CD4-positive, alpha-beta T cell (primary cell): ENCODE data around the gene PLEK. TPM values are rescaled to one million over a fixed set of nuclear protein-coding genes. Genes with fewer than 3 reads are reported as not detected.

ENCODE experiments used
- ATAC-seq: fragments of 200-7000 bp; cut with Tn5 transposase; one replicate; pipeline ENCODE4 v1.10.0; 2022; ENCODE audit warnings: mild to moderate bottlenecking; ENCODE audit not compliant: poor library complexity
- CTCF ChIA-PET: fragments of 350-600 bp; sonication (Branson Sonifier 250); formaldehyde crosslinking; loops from one replicate; lab custom pipeline; 2021; ENCODE audit warnings: antibody characterized with exemption, inconsistent platforms; lab: Charles Lee
- POLR2A ChIA-PET: fragments of 350-600 bp; sonication (Branson Sonifier 250); formaldehyde crosslinking; loops from one replicate; lab custom pipeline; 2021; ENCODE audit warnings: antibody characterized with exemption, inconsistent platforms; lab: Charles Lee
- DNase-seq, 14 experiments: peaks; one replicate each; pipeline ENCODE4 v3.0.0-alpha.2; 2013 to 2020; ENCODE audit warnings: mixed read lengths in 2 of 14
- H3K27ac ChIP-seq, 2 donors: one replicate each; pipeline versions ENCODE4 v1.5.1 to v1.7.0; 2013; ENCODE audit warnings: low read length in 2 of 2, low read depth in 1 of 2, mild to moderate bottlenecking in 1 of 2
- H3K27me3 ChIP-seq, 2 experiments: 1 replicate in 1 of 2; 2 replicates in 1 of 2; pipeline versions ENCODE4 v1.6.1 to v1.7.0; 2013; ENCODE audit warnings: low read length in 2 of 2, control low read depth in 1 of 2, mild to moderate bottlenecking in 1 of 2, moderate library complexity in 1 of 2; ENCODE audit not compliant: insufficient read depth in 2 of 2, control insufficient read depth in 1 of 2
- H3K36me3 ChIP-seq: one replicate; pipeline ENCODE4 v1.6.1; 2013; ENCODE audit warnings: low read length, control low read depth; ENCODE audit not compliant: insufficient read depth
- H3K4me1 ChIP-seq: one replicate; pipeline ENCODE4 v1.6.1; 2013; ENCODE audit warnings: low read length, control low read depth; ENCODE audit not compliant: insufficient read depth
- H3K4me3 ChIP-seq: one replicate; pipeline ENCODE4 v1.5.1; 2013; ENCODE audit warnings: mild to moderate bottlenecking, low read length, moderate library complexity
- H3K9me3 ChIP-seq, 2 experiments: 1 replicate in 1 of 2; 2 replicates in 1 of 2; pipeline versions ENCODE4 v1.6.1 to v1.7.0; 2013; ENCODE audit warnings: low read length in 2 of 2, mild to moderate bottlenecking in 2 of 2, control low read depth in 1 of 2, moderate library complexity in 1 of 2; ENCODE audit not compliant: control insufficient read depth in 1 of 2, insufficient read depth in 1 of 2
- H3K27ac Mint-ChIP-seq: one replicate; pipeline ENCODE4 v1.8.0; 2020; ENCODE audit warnings: mixed read lengths
- H3K27me3 Mint-ChIP-seq: one replicate; pipeline ENCODE4 v1.8.0; 2021; ENCODE audit warnings: mixed read lengths
- H3K36me3 Mint-ChIP-seq: one replicate; pipeline ENCODE4 v1.8.0; 2021; ENCODE audit warnings: low read depth, mixed read lengths
- H3K4me1 Mint-ChIP-seq: one replicate; pipeline ENCODE4 v1.8.0; 2021; ENCODE audit warnings: low read depth, mixed read lengths
- H3K4me3 Mint-ChIP-seq: one replicate; pipeline ENCODE4 v1.8.0; 2020; ENCODE audit warnings: mild to moderate bottlenecking, mixed read lengths
- H3K9me3 Mint-ChIP-seq: one replicate; pipeline ENCODE4 v1.8.0; 2020; ENCODE audit warnings: mixed read lengths
- intact Hi-C, 2 experiments: fragments of 100-400 bp; cut with DNase I in 1 of 2; cut with micrococcal nuclease in 1 of 2; formaldehyde crosslinking; loops; one replicate each; pipeline versions ENCODE4 v1.15.1 to v1.9.0; 2023 to 2025; cut with DNase I, micrococcal nuclease
- total RNA-seq, 174 experiments: library from RNA in 2 of 174; stranded (reverse) in 2 of 174; gene quantifications; one replicate each; pipeline ENCODE4 v1.2.3 and lab custom pipeline; 2021 to 2026
- TF ChIP-seq, protein P1 (sequence below): fragments of 200-600 bp; IDR thresholded peaks from one replicate; pipeline ENCODE4 v1.8.0; 2022; ENCODE audit warnings: antibody characterized with exemption, mild to moderate bottlenecking

The PLEK gene
- total RNA-seq, 2 experiments from 2014 or later = 5.3 to 6.3 TPM

DNA sequence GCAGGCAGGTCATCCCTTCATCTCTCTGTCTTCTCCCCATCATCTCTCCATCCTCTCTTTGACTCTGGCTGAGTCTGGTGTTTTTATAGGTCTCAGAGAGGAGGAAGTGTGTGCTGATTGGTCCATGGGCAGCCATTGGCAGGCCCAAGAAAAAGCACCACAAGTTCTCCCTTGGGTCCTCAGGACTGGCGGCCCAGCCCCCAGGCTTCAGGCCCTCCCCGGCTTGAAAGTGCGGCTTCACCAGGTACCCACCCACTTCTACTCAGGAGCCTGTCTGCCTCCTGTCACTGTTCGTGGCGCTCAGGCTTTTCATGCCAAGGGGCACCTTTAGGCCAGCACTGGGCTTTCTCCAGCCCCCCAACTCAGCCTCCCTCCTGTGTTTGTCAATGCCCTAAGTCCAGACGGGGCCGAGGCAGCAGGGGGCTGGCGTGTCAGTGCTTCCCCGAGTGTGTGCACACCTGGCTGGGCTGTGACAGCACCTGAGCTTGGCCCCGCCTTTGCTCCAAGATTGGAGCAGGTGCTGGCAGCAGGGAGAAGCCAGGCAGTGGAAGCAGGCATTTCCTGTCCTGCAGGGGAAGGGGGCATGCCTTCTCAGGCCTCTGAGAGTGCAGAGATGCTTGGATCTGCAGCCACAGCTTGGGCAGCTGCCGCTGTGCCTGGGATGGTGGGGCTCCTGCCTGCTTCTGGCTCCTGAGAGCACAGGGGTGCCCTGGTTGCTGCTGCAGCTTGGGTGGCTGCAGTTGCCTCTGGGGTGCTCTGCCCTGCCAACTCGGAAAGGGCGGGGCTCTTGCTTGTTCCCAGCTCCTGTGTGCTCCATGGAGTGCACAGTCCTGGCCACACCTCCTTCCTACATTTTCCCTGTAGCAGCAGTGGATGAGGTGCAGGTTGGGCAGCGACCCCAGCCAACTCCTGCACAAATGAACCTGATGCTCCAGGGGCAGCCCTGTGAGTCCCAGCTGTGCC is 67.9 kb downstream of the PLEK start:
- TF ChIP-seq, protein P1, sequence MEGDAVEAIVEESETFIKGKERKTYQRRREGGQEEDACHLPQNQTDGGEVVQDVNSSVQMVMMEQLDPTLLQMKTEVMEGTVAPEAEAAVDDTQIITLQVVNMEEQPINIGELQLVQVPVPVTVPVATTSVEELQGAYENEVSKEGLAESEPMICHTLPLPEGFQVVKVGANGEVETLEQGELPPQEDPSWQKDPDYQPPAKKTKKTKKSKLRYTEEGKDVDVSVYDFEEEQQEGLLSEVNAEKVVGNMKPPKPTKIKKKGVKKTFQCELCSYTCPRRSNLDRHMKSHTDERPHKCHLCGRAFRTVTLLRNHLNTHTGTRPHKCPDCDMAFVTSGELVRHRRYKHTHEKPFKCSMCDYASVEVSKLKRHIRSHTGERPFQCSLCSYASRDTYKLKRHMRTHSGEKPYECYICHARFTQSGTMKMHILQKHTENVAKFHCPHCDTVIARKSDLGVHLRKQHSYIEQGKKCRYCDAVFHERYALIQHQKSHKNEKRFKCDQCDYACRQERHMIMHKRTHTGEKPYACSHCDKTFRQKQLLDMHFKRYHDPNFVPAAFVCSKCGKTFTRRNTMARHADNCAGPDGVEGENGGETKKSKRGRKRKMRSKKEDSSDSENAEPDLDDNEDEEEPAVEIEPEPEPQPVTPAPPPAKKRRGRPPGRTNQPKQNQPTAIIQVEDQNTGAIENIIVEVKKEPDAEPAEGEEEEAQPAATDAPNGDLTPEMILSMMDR = no peak
- H3K27me3 ChIP-seq = no peaks in the 10 kb centered on the region
- intact Hi-C loops = no loop called here
- no peak for DNase-seq
- H3K4me1 ChIP-seq = peaks cover 5% of the 10 kb centered on the region
- Mint-ChIP-seq H3K27ac (no peak overlapping the region), H3K27me3 (no peaks in the 10 kb centered on the region), H3K36me3 (no peaks in the 10 kb centered on the region), H3K4me1 (no peaks in the 10 kb centered on the region), H3K4me3 (no peak overlapping the region), H3K9me3 (no peaks in the 10 kb centered on the region)
- no peak for ATAC-seq
- H3K9me3 ChIP-seq = no peaks in the 10 kb centered on the region
- no peak overlapping the region for H3K27ac ChIP-seq
- H3K36me3 ChIP-seq = no peaks in the 10 kb centered on the region
- ChIA-PET POLR2A (no interaction called here), CTCF (no interaction called here)
- H3K4me3 ChIP-seq = no peak overlapping the region

DNA sequence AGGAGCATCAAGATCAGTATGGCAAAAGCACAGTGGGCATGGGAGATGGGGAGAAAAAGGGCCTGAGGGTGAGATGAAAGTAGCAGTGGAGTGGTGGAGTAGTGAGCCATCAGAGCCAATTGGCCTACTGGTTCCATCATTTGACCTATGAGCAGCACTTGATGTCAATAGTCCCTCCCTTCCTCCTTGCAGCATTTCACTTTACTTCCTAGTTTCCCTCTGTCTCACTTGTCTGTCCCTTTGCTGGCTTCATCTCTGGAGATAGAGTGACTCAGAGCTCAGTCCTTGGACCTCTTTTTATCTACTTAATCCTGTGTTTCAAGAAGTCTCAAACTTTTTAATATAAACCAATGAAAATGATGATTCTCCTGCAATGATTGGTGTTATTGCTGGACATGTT is 69.9 kb downstream of the PLEK start:
- H3K27ac Mint-ChIP-seq = no peak overlapping the region
- H3K9me3 Mint-ChIP-seq = no peaks in the 10 kb centered on the region
- intact Hi-C loops = no loop called here
- Histone ChIP-seq H3K4me1 (no peaks in the 10 kb centered on the region), H3K27me3 (no peaks in the 10 kb centered on the region), H3K36me3 (no peaks in the 10 kb centered on the region), H3K4me3 (no peak overlapping the region), H3K9me3 (no peaks in the 10 kb centered on the region), H3K27ac (no peak overlapping the region)
- DNase-seq = no peak
- H3K36me3 Mint-ChIP-seq = no peaks in the 10 kb centered on the region
- no peak for ATAC-seq
- H3K27me3 Mint-ChIP-seq = no peaks in the 10 kb centered on the region
- no peaks in the 10 kb centered on the region for H3K4me1 Mint-ChIP-seq
- ChIA-PET CTCF (no interaction called here), POLR2A (no interaction called here)
- H3K4me3 Mint-ChIP-seq = no peak overlapping the region
- TF ChIP-seq, protein P1 = no peak

DNA sequence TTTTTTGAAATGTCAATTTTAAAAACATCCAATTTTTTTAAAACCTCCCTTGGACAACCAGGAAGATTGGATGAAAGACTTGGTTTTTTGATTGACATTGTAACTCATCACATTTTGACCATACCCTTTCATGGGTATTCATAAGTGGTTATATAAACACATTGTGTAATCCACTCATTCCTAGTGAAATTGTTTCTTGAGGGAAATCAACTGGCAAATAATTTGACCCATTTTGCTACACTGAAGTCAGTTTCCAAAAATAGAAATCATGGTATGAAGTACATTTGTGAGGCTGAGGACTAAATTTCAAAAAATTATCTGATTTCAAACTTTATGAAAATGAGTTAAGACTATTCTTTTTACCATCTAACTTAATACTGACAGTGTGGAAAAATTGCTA is 70.5 kb downstream of the PLEK start:
- intact Hi-C loops = no loop called here
- H3K27me3 Mint-ChIP-seq = no peaks in the 10 kb centered on the region
- no peak overlapping the region for H3K4me3 Mint-ChIP-seq
- H3K9me3 Mint-ChIP-seq = no peaks in the 10 kb centered on the region
- ATAC-seq = no peak
- DNase-seq = no peak
- H3K36me3 ChIP-seq = no peaks in the 10 kb centered on the region
- CTCF ChIA-PET = no interaction called here
- TF ChIP-seq, protein P1 = no peak
- H3K27me3 ChIP-seq = no peaks in the 10 kb centered on the region
- no peak overlapping the region for H3K4me3 ChIP-seq
- peaks cover 2% of the 10 kb centered on the region for H3K4me1 ChIP-seq
- no peaks in the 10 kb centered on the region for H3K4me1 Mint-ChIP-seq
- no peaks in the 10 kb centered on the region for H3K9me3 ChIP-seq
- H3K27ac Mint-ChIP-seq = no peak overlapping the region
- no peaks in the 10 kb centered on the region for H3K36me3 Mint-ChIP-seq
- POLR2A ChIA-PET = no interaction called here
- H3K27ac ChIP-seq = no peak overlapping the region
